HepG2 (cell line): ENCODE measurements around the gene SMO. TPM values are rescaled to one million over a fixed set of nuclear protein-coding genes. Genes with fewer than 3 reads are reported as not detected.

Experiments
- ATAC-seq: fragments of 200-7000 bp; cut with Tn5 transposase; 3 replicates; pipeline ENCODE4 v1.9.1; 2020; ENCODE audit warnings: mild to moderate bottlenecking, moderate library complexity
- BruUV-seq: library from RNA; stranded (reverse); fragments of 400-500 nt; replicated peaks from 2 replicates; lab custom pipeline; 2021; lab: Mats Ljungman, UMichigan
- CTCF ChIA-PET: fragments of 300-600 bp; formaldehyde crosslinking; extraction: SDS; loops from one replicate; lab custom pipeline; 2021; ENCODE audit warnings: low total read pairs, inconsistent platforms, low intra/inter-chr PET ratio; lab: Yijun Ruan, JAX
- POLR2A ChIA-PET: fragments of 350-600 bp; sonication (Branson Sonifier 250); formaldehyde crosslinking; loops from one replicate; lab custom pipeline; 2020; ENCODE audit warnings: antibody characterized with exemption, inconsistent platforms; lab: Yijun Ruan, JAX
- DNase-seq: peaks from one replicate; pipeline ENCODE4 v3.0.0-alpha.2; 2015; ENCODE audit warnings: low spot score
- FAIRE-seq: peaks from 3 replicates; lab custom pipeline; 2011; peaks lifted over from hg19 to GRCh38; lab: Jason Lieb, UNC
- H2AFZ ChIP-seq: one replicate; pipeline ENCODE4 v1.6.1; 2011; ENCODE audit warnings: low read length, inconsistent platforms
- H3K27ac ChIP-seq: fragments of 300-600 bp; 3 replicates; pipeline ENCODE4 v1.8.0; 2011; ENCODE audit warnings: mixed run types, mild to moderate bottlenecking, mixed read lengths, low read length, inconsistent platforms; ENCODE audit not compliant: insufficient read depth; ENCODE audit errors: extremely low read length
- H3K27me3 ChIP-seq, 2 experiments: fragments of 200-600 bp in 1 of 2; 2 replicates in 1 of 2; 3 replicates in 1 of 2; pipeline versions ENCODE4 v1.6.0 to v1.8.0; 2011; ENCODE audit warnings: low read length in 2 of 2, mild to moderate bottlenecking in 2 of 2, moderate library complexity in 2 of 2, inconsistent platforms in 1 of 2; ENCODE audit not compliant: insufficient read depth in 2 of 2, control insufficient read depth in 1 of 2
- H3K36me3 ChIP-seq, 2 experiments: fragments of 200-600 bp in 1 of 2; replicated peaks in 1 of 2; 2 replicates in 1 of 2; 3 replicates in 1 of 2; pipeline versions ENCODE4 v1.5.1 to v1.8.0; 2011; ENCODE audit warnings: low read length in 2 of 2, inconsistent platforms in 1 of 2; ENCODE audit not compliant: insufficient read depth in 2 of 2, control insufficient read depth in 1 of 2
- H3K4me1 ChIP-seq: 2 replicates; pipeline ENCODE4 v1.5.1; 2012; ENCODE audit warnings: low read length, inconsistent platforms; ENCODE audit not compliant: insufficient read depth
- H3K4me2 ChIP-seq: 2 replicates; pipeline ENCODE4 v1.6.0; 2011; ENCODE audit warnings: low read depth, low read length, inconsistent platforms
- H3K4me3 ChIP-seq, 3 experiments: fragments of 200-600 bp in 1 of 3; sonication (generic), shearing (Covaris generic) in 1 of 3; replicated peaks in 1 of 3; 2 replicates each; pipeline ENCODE4 v1.5.1; 2011 to 2016; ENCODE audit warnings: low read length in 3 of 3, inconsistent platforms in 2 of 3, low read depth in 2 of 3, mild to moderate bottlenecking in 2 of 3, control low read depth in 1 of 3, mixed read lengths in 1 of 3; ENCODE audit not compliant: insufficient read depth in 1 of 3
- H3K79me2 ChIP-seq: one replicate; pipeline ENCODE4 v1.6.1; 2011; ENCODE audit warnings: low read length, inconsistent platforms; ENCODE audit not compliant: insufficient read depth
- H3K9ac ChIP-seq: 2 replicates; pipeline ENCODE4 v1.6.0; 2011; ENCODE audit warnings: mild to moderate bottlenecking, low read depth, low read length, inconsistent platforms; ENCODE audit not compliant: insufficient read depth
- H3K9me3 ChIP-seq: 2 replicates; pipeline ENCODE4 v1.5.1; 2012; ENCODE audit warnings: mild to moderate bottlenecking, low read length
- H4K20me1 ChIP-seq: 2 replicates; pipeline ENCODE4 v1.6.0; 2011; ENCODE audit warnings: inconsistent platforms, mild to moderate bottlenecking, low read length, moderate library complexity; ENCODE audit not compliant: insufficient read depth
- CBX2 ChIP-seq, 2 experiments: fragments of 200-600 bp in 1 of 2; sonication (generic); formaldehyde crosslinking in 1 of 2; IDR thresholded peaks; 2 replicates each; pipeline versions ENCODE4 v1.7.0 to v1.8.1; 2018 to 2022; ENCODE audit warnings: low read depth in 2 of 2, low read length in 1 of 2, mild to moderate bottlenecking in 1 of 2, missing genetic modification reagents in 1 of 2
- NR2F6 ChIP-seq, 2 experiments: IDR thresholded peaks; 2 replicates each; pipeline ENCODE4 v1.6.1; 2016; ENCODE audit warnings: antibody characterized with exemption in 1 of 2, mild to moderate bottlenecking in 1 of 2
- PTBP1 ChIP-seq: fragments of 200-400 bp; formaldehyde crosslinking; IDR thresholded peaks from 2 replicates; pipeline ENCODE4 v1.6.1; 2018; ENCODE audit warnings: low read length, low read depth; ENCODE audit not compliant: poor library complexity, severe bottlenecking
- ZFP41 ChIP-seq: sonication (generic); formaldehyde crosslinking; IDR thresholded peaks from 2 replicates; pipeline ENCODE4 v1.4.0; 2020; ENCODE audit warnings: mild to moderate bottlenecking, missing genetic modification reagents, borderline replicate concordance
- WGBS: methylation state at CpG from one replicate; pipeline ENCODE4 v1.1.6; 2017; ENCODE audit warnings: low lambda C conversion rate; 5-methylcytosine and 5-hydroxymethylcytosine counted together
- in situ Hi-C: cut with HindIII; loops from 2 replicates; pipeline ENCODE4 v1.10.0; 2017; ENCODE audit warnings: low pct_unique_long_range_greater_than_20kb; ENCODE audit not compliant: extremely low pct_ligation_motif_present
- intact Hi-C: fragments of 100-400 bp; cut with micrococcal nuclease; formaldehyde crosslinking; loops from one replicate; pipeline ENCODE4 v1.10.0; 2022; ENCODE audit not compliant: unreplicated experiment
- polyA plus RNA-seq, 8 experiments: library from polyadenylated mRNA; depleted of rRNA in 3 of 8; stranded (reverse) in 7 of 8; unstranded in 1 of 8; fragments of >200 nt; fragmentation: Illumina TruSeq in 4 of 8; extraction: Trizol in 4 of 8; gene quantifications; 2 replicates each; pipeline versions ENCODE4 v1.2.1 to v1.2.3, GENCODE V29; 2011 to 2016; ENCODE audit warnings: low read depth in 4 of 8, missing spikeins in 1 of 8, mixed read lengths in 1 of 8; ENCODE audit not compliant: insufficient read depth in 1 of 8
- total RNA-seq, 5 experiments: library from RNA; depleted of rRNA; stranded (reverse); fragments of >200 nt; fragmentation: Illumina TruSeq; extraction: Trizol; gene quantifications; 2 replicates each; pipeline ENCODE4 v1.2.3, GENCODE V29; 2016; ENCODE audit warnings: low read depth in 1 of 5
- TF ChIP-seq, protein P1 (sequence below): IDR thresholded peaks from 2 replicates; pipeline ENCODE4 v1.6.1; 2016; ENCODE audit warnings: missing compliant biosample characterization, missing genetic modification reagents, borderline replicate concordance
- TF ChIP-seq, protein P2 (sequence below): sonication (generic); formaldehyde crosslinking; IDR thresholded peaks from 2 replicates; pipeline ENCODE4 v1.4.0; 2020; ENCODE audit warnings: missing genetic modification reagents
- TF ChIP-seq, protein P3 (sequence below): sonication (generic); formaldehyde crosslinking; IDR thresholded peaks from 2 replicates; pipeline ENCODE4 v1.5.0; 2020; ENCODE audit warnings: mild to moderate bottlenecking, missing genetic modification reagents, borderline replicate concordance
- TF ChIP-seq, protein P4 (sequence below): IDR thresholded peaks from 2 replicates; pipeline ENCODE4 v1.6.1; 2012; ENCODE audit warnings: low read length, improper control_type of control experiment

SMO gene
- total and polyA plus RNA-seq, 2 of the 13 experiments (the other 11 are each of a cell fraction or from before 2014, with no cell fraction given), result 23.8 to 32.3 TPM

DNA sequence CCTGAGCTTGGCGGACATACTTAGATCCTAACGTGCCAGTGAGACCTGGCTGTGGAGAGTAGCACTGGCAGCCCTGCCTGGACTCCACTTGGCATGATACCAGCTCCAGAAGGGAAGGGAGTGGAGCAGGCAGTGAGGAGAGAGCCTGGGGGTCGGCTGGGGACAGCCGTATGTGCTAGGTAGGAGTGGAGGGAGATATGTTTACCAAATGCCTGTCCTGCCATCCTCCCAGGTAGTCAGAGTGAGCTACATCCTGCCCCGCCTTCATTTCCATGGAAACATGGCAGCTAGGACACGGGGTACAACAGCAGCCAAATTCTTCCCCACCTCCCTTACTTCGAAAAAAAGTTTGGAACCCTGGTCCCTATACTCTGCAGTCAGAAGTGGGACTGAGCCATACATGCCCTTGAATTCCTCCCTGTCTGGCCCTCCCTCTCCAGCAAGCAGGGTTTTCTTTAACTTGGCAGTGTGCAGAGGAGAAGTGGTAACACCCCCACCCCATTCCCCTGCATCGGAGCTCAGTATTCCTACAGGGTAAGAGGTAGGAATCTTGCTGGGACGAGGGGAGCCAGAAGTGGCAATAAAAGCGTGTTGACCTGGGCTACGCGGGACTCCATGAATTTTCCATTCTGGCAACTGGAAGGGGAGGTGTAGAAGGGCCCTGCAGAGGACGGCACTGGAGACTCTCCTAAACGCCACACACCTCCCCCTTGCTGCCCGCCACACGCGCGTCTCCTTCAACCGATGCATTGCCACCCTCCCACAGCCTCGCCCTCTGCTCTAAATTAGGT, 20.0 kb upstream of the SMO start:
- no peak overlapping the region for H2AFZ ChIP-seq
- no peaks in the 10 kb centered on the region for H3K79me2 ChIP-seq
- H4K20me1 ChIP-seq, result no peaks in the 10 kb centered on the region
- no peak overlapping the region for H3K4me3 ChIP-seq
- no peaks in the 10 kb centered on the region for H3K27me3 ChIP-seq
- H3K9ac ChIP-seq, result no peak overlapping the region
- DNase-seq (no peak), FAIRE-seq (no peak), ATAC-seq (no peak)
- POLR2A ChIA-PET, result no interaction called here
- no TSS peak for BruUV-seq
- CTCF ChIA-PET, result no interaction called here
- H3K4me1 ChIP-seq, result no peaks in the 10 kb centered on the region
- in situ Hi-C loops, result no loop called here
- H3K36me3 ChIP-seq, result no peaks in the 10 kb centered on the region; a peak in 1 of 5 replicates
- H3K9me3 ChIP-seq, result no peaks in the 10 kb centered on the region
- no peak overlapping the region for H3K27ac ChIP-seq
- H3K4me2 ChIP-seq, result no peak overlapping the region
- 80% methylated on average over 20 of the region's 20 CpGs for WGBS
- intact Hi-C loops, result no loop called here
- TF ChIP-seq, protein P1, sequence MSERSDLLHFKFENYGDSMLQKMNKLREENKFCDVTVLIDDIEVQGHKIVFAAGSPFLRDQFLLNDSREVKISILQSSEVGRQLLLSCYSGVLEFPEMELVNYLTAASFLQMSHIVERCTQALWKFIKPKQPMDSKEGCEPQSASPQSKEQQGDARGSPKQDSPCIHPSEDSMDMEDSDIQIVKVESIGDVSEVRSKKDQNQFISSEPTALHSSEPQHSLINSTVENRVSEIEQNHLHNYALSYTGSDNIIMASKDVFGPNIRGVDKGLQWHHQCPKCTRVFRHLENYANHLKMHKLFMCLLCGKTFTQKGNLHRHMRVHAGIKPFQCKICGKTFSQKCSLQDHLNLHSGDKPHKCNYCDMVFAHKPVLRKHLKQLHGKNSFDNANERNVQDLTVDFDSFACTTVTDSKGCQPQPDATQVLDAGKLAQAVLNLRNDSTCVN, result no peak
- TF ChIP-seq CBX2 (IDR thresholded peaks at IDR 0.05; ENCODE audit: low read depth, low read length) (no peak), CBX2 (CRISPR knock-in tag; IDR thresholded peaks at IDR 0.05; ENCODE audit: low read depth) (no peak), PTBP1 (no peak), ZFP41 (CRISPR knock-in tag) (no peak), NR2F6 (IDR thresholded peaks at IDR 0.05) (no peak), NR2F6 (CRISPR knock-in tag; IDR thresholded peaks at IDR 0.05) (no peak)
- TF ChIP-seq, protein P2, sequence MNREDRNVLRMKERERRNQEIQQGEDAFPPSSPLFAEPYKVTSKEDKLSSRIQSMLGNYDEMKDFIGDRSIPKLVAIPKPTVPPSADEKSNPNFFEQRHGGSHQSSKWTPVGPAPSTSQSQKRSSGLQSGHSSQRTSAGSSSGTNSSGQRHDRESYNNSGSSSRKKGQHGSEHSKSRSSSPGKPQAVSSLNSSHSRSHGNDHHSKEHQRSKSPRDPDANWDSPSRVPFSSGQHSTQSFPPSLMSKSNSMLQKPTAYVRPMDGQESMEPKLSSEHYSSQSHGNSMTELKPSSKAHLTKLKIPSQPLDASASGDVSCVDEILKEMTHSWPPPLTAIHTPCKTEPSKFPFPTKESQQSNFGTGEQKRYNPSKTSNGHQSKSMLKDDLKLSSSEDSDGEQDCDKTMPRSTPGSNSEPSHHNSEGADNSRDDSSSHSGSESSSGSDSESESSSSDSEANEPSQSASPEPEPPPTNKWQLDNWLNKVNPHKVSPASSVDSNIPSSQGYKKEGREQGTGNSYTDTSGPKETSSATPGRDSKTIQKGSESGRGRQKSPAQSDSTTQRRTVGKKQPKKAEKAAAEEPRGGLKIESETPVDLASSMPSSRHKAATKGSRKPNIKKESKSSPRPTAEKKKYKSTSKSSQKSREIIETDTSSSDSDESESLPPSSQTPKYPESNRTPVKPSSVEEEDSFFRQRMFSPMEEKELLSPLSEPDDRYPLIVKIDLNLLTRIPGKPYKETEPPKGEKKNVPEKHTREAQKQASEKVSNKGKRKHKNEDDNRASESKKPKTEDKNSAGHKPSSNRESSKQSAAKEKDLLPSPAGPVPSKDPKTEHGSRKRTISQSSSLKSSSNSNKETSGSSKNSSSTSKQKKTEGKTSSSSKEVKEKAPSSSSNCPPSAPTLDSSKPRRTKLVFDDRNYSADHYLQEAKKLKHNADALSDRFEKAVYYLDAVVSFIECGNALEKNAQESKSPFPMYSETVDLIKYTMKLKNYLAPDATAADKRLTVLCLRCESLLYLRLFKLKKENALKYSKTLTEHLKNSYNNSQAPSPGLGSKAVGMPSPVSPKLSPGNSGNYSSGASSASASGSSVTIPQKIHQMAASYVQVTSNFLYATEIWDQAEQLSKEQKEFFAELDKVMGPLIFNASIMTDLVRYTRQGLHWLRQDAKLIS, result no peak
- TF ChIP-seq, protein P3, sequence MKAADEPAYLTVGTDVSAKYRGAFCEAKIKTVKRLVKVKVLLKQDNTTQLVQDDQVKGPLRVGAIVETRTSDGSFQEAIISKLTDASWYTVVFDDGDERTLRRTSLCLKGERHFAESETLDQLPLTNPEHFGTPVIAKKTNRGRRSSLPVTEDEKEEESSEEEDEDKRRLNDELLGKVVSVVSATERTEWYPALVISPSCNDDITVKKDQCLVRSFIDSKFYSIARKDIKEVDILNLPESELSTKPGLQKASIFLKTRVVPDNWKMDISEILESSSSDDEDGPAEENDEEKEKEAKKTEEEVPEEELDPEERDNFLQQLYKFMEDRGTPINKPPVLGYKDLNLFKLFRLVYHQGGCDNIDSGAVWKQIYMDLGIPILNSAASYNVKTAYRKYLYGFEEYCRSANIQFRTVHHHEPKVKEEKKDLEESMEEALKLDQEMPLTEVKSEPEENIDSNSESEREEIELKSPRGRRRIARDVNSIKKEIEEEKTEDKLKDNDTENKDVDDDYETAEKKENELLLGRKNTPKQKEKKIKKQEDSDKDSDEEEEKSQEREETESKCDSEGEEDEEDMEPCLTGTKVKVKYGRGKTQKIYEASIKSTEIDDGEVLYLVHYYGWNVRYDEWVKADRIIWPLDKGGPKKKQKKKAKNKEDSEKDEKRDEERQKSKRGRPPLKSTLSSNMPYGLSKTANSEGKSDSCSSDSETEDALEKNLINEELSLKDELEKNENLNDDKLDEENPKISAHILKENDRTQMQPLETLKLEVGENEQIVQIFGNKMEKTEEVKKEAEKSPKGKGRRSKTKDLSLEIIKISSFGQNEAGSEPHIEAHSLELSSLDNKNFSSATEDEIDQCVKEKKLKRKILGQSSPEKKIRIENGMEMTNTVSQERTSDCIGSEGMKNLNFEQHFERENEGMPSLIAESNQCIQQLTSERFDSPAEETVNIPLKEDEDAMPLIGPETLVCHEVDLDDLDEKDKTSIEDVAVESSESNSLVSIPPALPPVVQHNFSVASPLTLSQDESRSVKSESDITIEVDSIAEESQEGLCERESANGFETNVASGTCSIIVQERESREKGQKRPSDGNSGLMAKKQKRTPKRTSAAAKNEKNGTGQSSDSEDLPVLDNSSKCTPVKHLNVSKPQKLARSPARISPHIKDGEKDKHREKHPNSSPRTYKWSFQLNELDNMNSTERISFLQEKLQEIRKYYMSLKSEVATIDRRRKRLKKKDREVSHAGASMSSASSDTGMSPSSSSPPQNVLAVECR, result no peak
- TF ChIP-seq, protein P4, sequence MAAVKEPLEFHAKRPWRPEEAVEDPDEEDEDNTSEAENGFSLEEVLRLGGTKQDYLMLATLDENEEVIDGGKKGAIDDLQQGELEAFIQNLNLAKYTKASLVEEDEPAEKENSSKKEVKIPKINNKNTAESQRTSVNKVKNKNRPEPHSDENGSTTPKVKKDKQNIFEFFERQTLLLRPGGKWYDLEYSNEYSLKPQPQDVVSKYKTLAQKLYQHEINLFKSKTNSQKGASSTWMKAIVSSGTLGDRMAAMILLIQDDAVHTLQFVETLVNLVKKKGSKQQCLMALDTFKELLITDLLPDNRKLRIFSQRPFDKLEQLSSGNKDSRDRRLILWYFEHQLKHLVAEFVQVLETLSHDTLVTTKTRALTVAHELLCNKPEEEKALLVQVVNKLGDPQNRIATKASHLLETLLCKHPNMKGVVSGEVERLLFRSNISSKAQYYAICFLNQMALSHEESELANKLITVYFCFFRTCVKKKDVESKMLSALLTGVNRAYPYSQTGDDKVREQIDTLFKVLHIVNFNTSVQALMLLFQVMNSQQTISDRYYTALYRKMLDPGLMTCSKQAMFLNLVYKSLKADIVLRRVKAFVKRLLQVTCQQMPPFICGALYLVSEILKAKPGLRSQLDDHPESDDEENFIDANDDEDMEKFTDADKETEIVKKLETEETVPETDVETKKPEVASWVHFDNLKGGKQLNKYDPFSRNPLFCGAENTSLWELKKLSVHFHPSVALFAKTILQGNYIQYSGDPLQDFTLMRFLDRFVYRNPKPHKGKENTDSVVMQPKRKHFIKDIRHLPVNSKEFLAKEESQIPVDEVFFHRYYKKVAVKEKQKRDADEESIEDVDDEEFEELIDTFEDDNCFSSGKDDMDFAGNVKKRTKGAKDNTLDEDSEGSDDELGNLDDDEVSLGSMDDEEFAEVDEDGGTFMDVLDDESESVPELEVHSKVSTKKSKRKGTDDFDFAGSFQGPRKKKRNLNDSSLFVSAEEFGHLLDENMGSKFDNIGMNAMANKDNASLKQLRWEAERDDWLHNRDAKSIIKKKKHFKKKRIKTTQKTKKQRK, result no peak
